ENCODE measurements around the gene PUDP. TPM values are rescaled to one million over a fixed set of nuclear protein-coding genes. Genes with fewer than 3 reads are reported as not detected.

Gene PUDP
- total and polyA plus RNA-seq, 8 donors: 3.3 to 20.2 (median 8.7) TPM

DNA sequence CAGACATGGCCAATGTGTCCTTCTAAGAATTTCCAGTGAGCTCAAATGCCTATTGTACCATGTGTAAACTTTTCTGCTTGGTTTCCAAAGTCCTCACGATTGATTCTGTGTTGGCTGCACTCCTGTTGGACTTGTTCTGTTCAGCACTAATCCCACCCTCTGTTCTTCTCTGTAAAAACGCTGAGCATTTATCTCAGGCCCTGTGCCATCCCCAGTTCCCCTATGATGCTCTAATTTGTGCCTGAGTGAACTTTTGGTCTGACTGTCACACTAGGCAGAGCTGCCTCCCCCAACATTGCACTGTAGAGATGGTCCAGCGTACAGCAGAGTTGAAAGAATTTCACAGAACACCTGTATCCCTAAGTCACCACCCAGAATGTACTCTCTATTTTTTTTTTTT, 76.6 kb downstream of the PUDP start:
- ATAC-seq (no peak), FAIRE-seq (no peak)
- peaks cover 9 to 15% (median 10%) of the 10 kb centered on the region in 3 donors for H3K4me1 ChIP-seq

DNA sequence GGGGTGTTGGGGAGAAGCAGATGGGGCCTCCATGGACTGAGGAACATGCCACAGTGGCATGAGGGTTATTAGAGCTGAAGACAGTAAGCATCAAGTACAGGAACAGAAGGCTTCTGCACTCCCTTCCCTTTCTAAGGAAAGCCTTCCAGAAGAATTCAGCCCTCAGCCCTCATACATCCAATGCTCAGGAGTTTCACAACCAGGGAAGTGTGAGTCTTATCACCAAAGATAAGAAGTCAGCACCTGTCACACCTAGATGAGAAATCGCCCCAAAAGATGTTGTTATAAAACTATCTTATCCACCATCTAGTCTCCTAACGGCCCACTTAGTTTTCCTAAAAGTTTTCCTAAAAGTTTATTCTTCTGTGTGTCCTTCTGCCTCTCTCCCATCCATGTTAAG, 78.4 kb downstream of the PUDP start:
- intact Hi-C loops (cut with DNase I): no loop called here
- no peak for ATAC-seq
- TF ChIP-seq, protein P1, sequence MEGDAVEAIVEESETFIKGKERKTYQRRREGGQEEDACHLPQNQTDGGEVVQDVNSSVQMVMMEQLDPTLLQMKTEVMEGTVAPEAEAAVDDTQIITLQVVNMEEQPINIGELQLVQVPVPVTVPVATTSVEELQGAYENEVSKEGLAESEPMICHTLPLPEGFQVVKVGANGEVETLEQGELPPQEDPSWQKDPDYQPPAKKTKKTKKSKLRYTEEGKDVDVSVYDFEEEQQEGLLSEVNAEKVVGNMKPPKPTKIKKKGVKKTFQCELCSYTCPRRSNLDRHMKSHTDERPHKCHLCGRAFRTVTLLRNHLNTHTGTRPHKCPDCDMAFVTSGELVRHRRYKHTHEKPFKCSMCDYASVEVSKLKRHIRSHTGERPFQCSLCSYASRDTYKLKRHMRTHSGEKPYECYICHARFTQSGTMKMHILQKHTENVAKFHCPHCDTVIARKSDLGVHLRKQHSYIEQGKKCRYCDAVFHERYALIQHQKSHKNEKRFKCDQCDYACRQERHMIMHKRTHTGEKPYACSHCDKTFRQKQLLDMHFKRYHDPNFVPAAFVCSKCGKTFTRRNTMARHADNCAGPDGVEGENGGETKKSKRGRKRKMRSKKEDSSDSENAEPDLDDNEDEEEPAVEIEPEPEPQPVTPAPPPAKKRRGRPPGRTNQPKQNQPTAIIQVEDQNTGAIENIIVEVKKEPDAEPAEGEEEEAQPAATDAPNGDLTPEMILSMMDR (IDR thresholded peaks at IDR 0.05): no peak
- no peaks in the 10 kb centered on the region for H3K9me3 ChIP-seq
- 36 to 39% methylated on average over 2 of the region's 2 CpGs for WGBS, 2 donors
- no peak overlapping the region for H3K4me3 ChIP-seq
- H3K27me3 ChIP-seq: no peaks in the 10 kb centered on the region
- H3K27ac ChIP-seq: no peak overlapping the region
- FAIRE-seq: no peak
- H3K36me3 ChIP-seq: no peaks in the 10 kb centered on the region
- no peak for DNase-seq
- peaks cover 3 to 8% (median 6%) of the 10 kb centered on the region in 3 donors for H3K4me1 ChIP-seq

More for the DNA sequence above, 76.6 kb downstream of the PUDP start:
- Histone ChIP-seq H3K9me3 (no peaks in the 10 kb centered on the region), H3K4me3 (no peak overlapping the region), H3K27ac (no peak overlapping the region), H3K27me3 (no peaks in the 10 kb centered on the region), H3K36me3 (no peaks in the 10 kb centered on the region)
- DNase-seq: no peak
- intact Hi-C loops (cut with DNase I): no loop called here
- WGBS, 2 donors: 64 to 67% methylated on average over 3 of the region's 3 CpGs
- TF ChIP-seq, protein P1 (IDR thresholded peaks at IDR 0.05): no peak

DNA sequence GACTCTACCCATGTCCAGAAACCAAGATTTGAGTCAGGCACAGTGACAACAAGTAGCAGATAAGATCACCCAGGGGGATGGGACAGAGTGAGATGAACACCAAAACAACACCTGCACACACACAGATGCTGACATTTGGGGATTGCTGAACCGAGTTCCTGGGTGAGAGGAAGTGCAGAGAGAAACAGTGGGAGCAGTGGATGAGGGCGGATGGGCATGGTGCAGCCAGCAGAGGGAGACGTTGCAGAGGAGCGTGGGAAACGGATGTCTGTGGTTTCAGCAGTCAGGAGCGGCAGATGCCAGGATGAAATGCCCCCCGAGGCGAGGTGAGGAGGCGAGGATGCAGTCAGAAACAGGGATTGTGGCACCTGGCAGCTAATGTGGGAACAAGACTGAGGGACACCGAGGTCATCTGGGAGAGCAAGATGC, 79.0 kb downstream of the PUDP start:
- intact Hi-C loops (cut with DNase I): no loop called here
- 86 to 92% methylated on average over 10 of the region's 10 CpGs for WGBS, 2 donors

DNA sequence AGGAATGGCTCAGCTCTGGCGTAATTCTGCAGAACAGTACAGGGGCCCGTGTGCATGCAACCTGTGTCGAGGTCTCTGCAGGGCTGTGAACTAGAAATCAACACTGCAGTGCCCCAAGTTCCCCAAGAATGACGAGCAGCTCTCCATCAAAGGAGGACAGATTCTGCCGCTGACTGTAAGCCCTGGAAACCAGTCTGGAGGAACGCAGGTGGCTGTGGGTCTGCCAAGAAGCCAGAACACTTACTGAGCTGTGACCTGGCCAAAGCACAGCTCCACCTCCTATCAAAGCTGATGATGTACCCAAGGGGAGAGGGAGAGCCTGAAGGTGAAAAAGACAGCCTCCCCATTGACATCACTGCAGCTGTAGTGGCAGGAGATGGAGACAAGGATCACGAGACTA, 80.7 kb downstream of the PUDP start:
- no peak overlapping the region for H3K27ac ChIP-seq
- H3K4me1 ChIP-seq: no peaks in the 10 kb centered on the region
- TF ChIP-seq, protein P1 (IDR thresholded peaks at IDR 0.05): no peak
- no peak for ATAC-seq
- FAIRE-seq: no peak
- 96% methylated on average over 7 of the region's 7 CpGs for WGBS, 2 donors
- intact Hi-C loops (cut with DNase I): no loop called here
- no peak overlapping the region for H3K4me3 ChIP-seq
- no peaks in the 10 kb centered on the region for H3K9me3 ChIP-seq
- no peaks in the 10 kb centered on the region for H3K36me3 ChIP-seq
- H3K27me3 ChIP-seq: no peaks in the 10 kb centered on the region
- DNase-seq: no peak

More for the DNA sequence above, 79.0 kb downstream of the PUDP start:
- H3K4me3 ChIP-seq: no peak overlapping the region
- H3K4me1 ChIP-seq: peaks cover 0 to 4% (median 1%) of the 10 kb centered on the region in 3 donors
- no peaks in the 10 kb centered on the region for H3K36me3 ChIP-seq
- DNase-seq (no peak), FAIRE-seq (no peak), ATAC-seq (peak in 1 of 4 donors; percentile 20)
- H3K27ac ChIP-seq: no peak overlapping the region
- TF ChIP-seq, protein P1 (IDR thresholded peaks at IDR 0.05): no peak
- H3K27me3 ChIP-seq: no peaks in the 10 kb centered on the region
- no peaks in the 10 kb centered on the region for H3K9me3 ChIP-seq

DNA sequence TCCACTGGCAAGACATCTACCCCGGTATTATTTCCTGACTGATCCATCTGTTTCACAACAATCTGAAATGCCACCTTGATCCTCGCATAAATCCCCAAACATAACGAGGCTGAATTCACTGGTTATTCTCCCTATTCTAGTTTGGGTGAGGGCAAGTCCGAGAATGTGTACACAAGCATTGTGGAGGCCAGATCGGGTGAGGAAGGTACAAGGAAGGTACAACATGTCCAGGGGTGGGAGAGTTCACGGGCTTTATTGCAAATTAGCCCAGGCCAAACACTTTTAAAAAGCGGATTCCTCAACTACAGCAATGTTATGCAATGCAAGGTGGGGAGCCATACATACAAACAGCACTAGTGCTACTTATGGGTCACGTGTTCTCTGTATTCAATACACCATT, 82.5 kb downstream of the PUDP start:
- Histone ChIP-seq H3K4me1 (no peaks in the 10 kb centered on the region), H3K4me3 (no peak overlapping the region), H3K27me3 (no peaks in the 10 kb centered on the region), H3K36me3 (no peaks in the 10 kb centered on the region), H3K27ac (no peak overlapping the region), H3K9me3 (no peaks in the 10 kb centered on the region)
- ATAC-seq (no peak), FAIRE-seq (no peak), DNase-seq (no peak)
- intact Hi-C loops (cut with DNase I): no loop called here
- TF ChIP-seq, protein P1 (IDR thresholded peaks at IDR 0.05): no peak
- WGBS, 2 donors: 91 to 97% methylated on average over 8 of the region's 8 CpGs

Data from pancreas (tissue), 10 donors.